K562 (cell line): ENCODE data around the gene NFRKB. TPM values are rescaled to one million over a fixed set of nuclear protein-coding genes. Genes with fewer than 3 reads are reported as not detected.

ENCODE experiments used
- ATAC-seq: fragments of 200-7000 bp; cut with Tn5 transposase; 3 replicates; pipeline ENCODE4 v1.9.1; 2020; ENCODE audit warnings: moderate library complexity
- BruUV-seq: library from RNA; stranded (reverse); fragments of 400-500 nt; replicated peaks from 2 replicates; lab custom pipeline; 2021; lab: Mats Ljungman, UMichigan
- CTCF ChIA-PET: fragments of 300-600 bp; formaldehyde crosslinking; extraction: SDS; loops from one replicate; lab custom pipeline; 2021; ENCODE audit warnings: low intra/inter-chr PET ratio; lab: Yijun Ruan, JAX
- POLR2A ChIA-PET: fragments of 300-600, 350-650 bp; sonication (Branson Sonifier 250); formaldehyde crosslinking; extraction: SDS; loops from one replicate; lab custom pipeline; 2021; ENCODE audit warnings: antibody characterized with exemption, inconsistent platforms; lab: Yijun Ruan, JAX
- DNase-seq, 4 experiments: peaks; one replicate each; pipeline versions ENCODE4 v3.0.0 to v3.0.0-alpha.2; 2011 to 2018; ENCODE audit warnings: low spot score in 3 of 4, mixed read lengths in 3 of 4; ENCODE audit errors: extremely low read depth in 1 of 4
- FAIRE-seq: peaks from 2 replicates; lab custom pipeline; 2011; peaks lifted over from hg19 to GRCh38; lab: Jason Lieb, UNC
- H2AFZ ChIP-seq: 2 replicates; pipeline ENCODE4 v1.6.0; 2011; ENCODE audit warnings: low read depth, low read length, control low read depth, inconsistent platforms
- H3K27ac ChIP-seq: fragments of 200-600 bp; 3 replicates; pipeline ENCODE4 v1.8.0; 2011; ENCODE audit warnings: low read depth, mild to moderate bottlenecking, control low read depth, inconsistent platforms, low read length, moderate library complexity, mixed read lengths; ENCODE audit errors: extremely low read depth
- H3K27me3 ChIP-seq, 2 experiments: fragments of 300-600 bp in 1 of 2; 2 replicates in 1 of 2; 3 replicates in 1 of 2; pipeline versions ENCODE4 v1.6.0 to v1.8.0; 2011; ENCODE audit warnings: inconsistent platforms in 2 of 2, low read length in 2 of 2, mild to moderate bottlenecking in 1 of 2, mixed read lengths in 1 of 2, moderate library complexity in 1 of 2; ENCODE audit not compliant: control insufficient read depth in 2 of 2, insufficient read depth in 2 of 2
- H3K36me3 ChIP-seq: fragments of 300-600 bp; 3 replicates; pipeline ENCODE4 v1.8.0; 2011; ENCODE audit warnings: mild to moderate bottlenecking, low read length, inconsistent platforms; ENCODE audit not compliant: control insufficient read depth, insufficient read depth
- H3K4me1 ChIP-seq, 2 experiments: fragments of 200-600 bp in 1 of 2; replicated peaks in 1 of 2; 2 replicates in 1 of 2; 3 replicates in 1 of 2; pipeline versions ENCODE4 v1.5.1 to v1.8.0; 2011; ENCODE audit warnings: inconsistent platforms in 2 of 2, low read length in 2 of 2, mild to moderate bottlenecking in 1 of 2, mixed read lengths in 1 of 2, moderate library complexity in 1 of 2; ENCODE audit not compliant: control insufficient read depth in 2 of 2, insufficient read depth in 2 of 2
- H3K4me2 ChIP-seq: 2 replicates; pipeline ENCODE4 v1.6.1; 2011; ENCODE audit warnings: low read length, control low read depth, inconsistent platforms, mixed read lengths; ENCODE audit not compliant: insufficient read depth
- H3K4me3 ChIP-seq: fragments of 200-600 bp; sonication (generic), shearing (Covaris generic); 2 replicates; pipeline ENCODE4 v1.5.1; 2016; ENCODE audit warnings: control low read depth, inconsistent platforms
- H3K79me2 ChIP-seq: fragments of 200-600 bp; 3 replicates; pipeline ENCODE4 v1.8.0; 2011; ENCODE audit warnings: low read length, inconsistent platforms; ENCODE audit not compliant: control insufficient read depth, insufficient read depth
- H3K9ac ChIP-seq, 2 experiments: 2 replicates each; pipeline versions ENCODE4 v1.6.0 to v1.6.1; 2011; ENCODE audit warnings: low read depth in 2 of 2, low read length in 2 of 2, control low read depth in 1 of 2, inconsistent platforms in 1 of 2, mild to moderate bottlenecking in 1 of 2, mixed read lengths in 1 of 2; ENCODE audit not compliant: insufficient read depth in 1 of 2
- H3K9me1 ChIP-seq: one replicate; pipeline ENCODE4 v1.6.0; 2011; ENCODE audit warnings: inconsistent platforms, mild to moderate bottlenecking, low read length, moderate library complexity; ENCODE audit not compliant: control insufficient read depth, insufficient read depth
- H3K9me3 ChIP-seq: replicated peaks from 2 replicates; pipeline ENCODE4 v1.5.1; 2011; ENCODE audit warnings: low read depth, low read length, inconsistent platforms; ENCODE audit not compliant: control insufficient read depth, insufficient read depth
- H4K20me1 ChIP-seq: replicated peaks from 2 replicates; pipeline ENCODE4 v1.6.1; 2011; ENCODE audit warnings: low read length, inconsistent platforms, mixed read lengths; ENCODE audit not compliant: control insufficient read depth, insufficient read depth
- HDAC2 ChIP-seq: fragments of 450-650 bp; IDR thresholded peaks from 2 replicates; pipeline ENCODE4 v1.6.1; 2016; ENCODE audit warnings: mild to moderate bottlenecking
- LARP7 ChIP-seq: fragments of 450-650 bp; IDR thresholded peaks from 2 replicates; pipeline ENCODE4 v1.6.1; 2016
- POLR3A ChIP-seq: IDR thresholded peaks from 2 replicates; pipeline ENCODE4 v1.6.1; 2011; ENCODE audit warnings: borderline replicate concordance, mild to moderate bottlenecking, moderate library complexity; ENCODE audit not compliant: insufficient read length, insufficient read depth; ENCODE audit errors: extremely low read depth
- SETDB1 ChIP-seq: IDR thresholded peaks from one replicate; pipeline ENCODE4 v1.6.1; 2012; ENCODE audit warnings: low read length, control low read depth, inconsistent platforms
- SMARCC2 ChIP-seq: fragments of 450-650 bp; IDR thresholded peaks from 2 replicates; pipeline ENCODE4 v1.6.1; 2017; ENCODE audit warnings: antibody characterized with exemption, moderate library complexity, mild to moderate bottlenecking, low read depth
- ZNF143 ChIP-seq: sonication (generic); formaldehyde crosslinking; IDR thresholded peaks from 2 replicates; pipeline ENCODE4 v1.9.0; 2022; ENCODE audit warnings: mild to moderate bottlenecking, missing genetic modification reagents
- ZNF184 ChIP-seq: sonication (generic); formaldehyde crosslinking; IDR thresholded peaks from 2 replicates; pipeline ENCODE4 v1.5.0; 2020; ENCODE audit warnings: missing genetic modification reagents
- ZNF354B ChIP-seq: fragments of 250-450 bp; sonication (Bioruptor Pico); IDR thresholded peaks from 2 replicates; pipeline ENCODE4 v1.4.0; 2020
- WGBS: fragments of 100-300 bp; shearing (Covaris generic); methylation state at CpG from one replicate; pipeline ENCODE4 v1.1.6; 2016; ENCODE audit warnings: low coverage, mixed read lengths; ENCODE audit not compliant: insufficient coverage; ENCODE audit errors: missing lambda C conversion rate; 5-methylcytosine and 5-hydroxymethylcytosine counted together
- in situ Hi-C: fragments of 300-500 bp; cut with MboI; formaldehyde crosslinking; loops from 4 replicates; pipeline ENCODE4 v1.15.0; 2018; ENCODE audit warnings: inconsistent platforms, mixed read lengths
- intact Hi-C: fragments of 100-400 bp; cut with micrococcal nuclease; formaldehyde crosslinking; loops from 2 replicates; pipeline ENCODE4 v1.14.2; 2022
- polyA plus RNA-seq, 8 experiments: library from polyadenylated mRNA; depleted of rRNA in 4 of 8; stranded (reverse) in 5 of 8; unstranded in 3 of 8; fragments of >200 nt; fragmentation: Nextera tagmentation in 2 of 8; fragmentation: Illumina TruSeq in 1 of 8; extraction: Ambion mirVana in 2 of 8; extraction: Trizol in 1 of 8; gene quantifications; 2 replicates each; pipeline versions ENCODE4 v1.2.1 to v1.2.3, GENCODE V29; 2011 to 2014; ENCODE audit warnings: inconsistent platforms in 1 of 8, missing spikeins in 1 of 8
- total RNA-seq, 7 experiments: library from RNA; depleted of rRNA in 6 of 7; stranded (reverse); fragments of >200 nt in 6 of 7; fragmentation: Illumina TruSeq in 2 of 7; extraction: Trizol in 2 of 7; gene quantifications; 2 replicates each; pipeline versions ENCODE4 v1.2.1 to v1.2.3, GENCODE V29; 2011 to 2021; ENCODE audit warnings: low replicate concordance in 1 of 7
- TF ChIP-seq, protein P1 (sequence below): fragments of 450-650 bp; IDR thresholded peaks from 2 replicates; pipeline ENCODE4 v1.6.1; 2016; ENCODE audit warnings: borderline replicate concordance

Gene NFRKB
- total and polyA plus RNA-seq, 9 of the 15 experiments (the other 6 are each of a cell fraction or from before 2014, with no cell fraction given), result 7.1 to 42.6 (median 23.9) TPM

- TF ChIP-seq, protein P1, sequence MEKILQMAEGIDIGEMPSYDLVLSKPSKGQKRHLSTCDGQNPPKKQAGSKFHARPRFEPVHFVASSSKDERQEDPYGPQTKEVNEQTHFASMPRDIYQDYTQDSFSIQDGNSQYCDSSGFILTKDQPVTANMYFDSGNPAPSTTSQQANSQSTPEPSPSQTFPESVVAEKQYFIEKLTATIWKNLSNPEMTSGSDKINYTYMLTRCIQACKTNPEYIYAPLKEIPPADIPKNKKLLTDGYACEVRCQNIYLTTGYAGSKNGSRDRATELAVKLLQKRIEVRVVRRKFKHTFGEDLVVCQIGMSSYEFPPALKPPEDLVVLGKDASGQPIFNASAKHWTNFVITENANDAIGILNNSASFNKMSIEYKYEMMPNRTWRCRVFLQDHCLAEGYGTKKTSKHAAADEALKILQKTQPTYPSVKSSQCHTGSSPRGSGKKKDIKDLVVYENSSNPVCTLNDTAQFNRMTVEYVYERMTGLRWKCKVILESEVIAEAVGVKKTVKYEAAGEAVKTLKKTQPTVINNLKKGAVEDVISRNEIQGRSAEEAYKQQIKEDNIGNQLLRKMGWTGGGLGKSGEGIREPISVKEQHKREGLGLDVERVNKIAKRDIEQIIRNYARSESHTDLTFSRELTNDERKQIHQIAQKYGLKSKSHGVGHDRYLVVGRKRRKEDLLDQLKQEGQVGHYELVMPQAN, result no peak
- TF ChIP-seq ZNF354B (CRISPR knock-in tag) (no peak), SETDB1 (no peak), ZNF143 (CRISPR knock-in tag) (no peak), SMARCC2 (no peak)
Observed at GRCh38 chr11:129865701-129866100, 29.7 kb downstream of the NFRKB start (continued).

DNA sequence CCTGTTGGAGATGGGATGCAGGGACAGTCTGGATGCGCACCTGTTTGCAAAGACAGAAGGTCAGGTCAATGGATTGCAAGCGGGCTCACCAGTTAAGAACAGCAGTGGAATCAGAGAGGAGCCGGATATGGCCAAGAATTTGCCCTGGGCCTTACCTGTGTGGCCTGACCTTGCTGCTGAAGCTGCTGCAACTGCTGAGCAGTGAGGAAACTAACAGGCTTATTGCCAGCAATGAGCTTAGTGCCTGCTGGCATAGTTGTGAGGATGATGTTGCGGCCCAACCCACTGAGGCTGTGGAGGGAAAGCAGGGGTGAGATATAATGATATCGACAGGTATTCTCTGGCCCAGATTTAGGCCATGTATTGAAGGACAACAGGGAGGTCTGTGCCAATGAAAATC is 30.6 kb downstream of the NFRKB start:
- Histone ChIP-seq H4K20me1 (no peaks in the 10 kb centered on the region), H3K4me2 (no peak overlapping the region)
- no peak for DNase-seq
- in situ Hi-C loops, result no loop called here
- TF ChIP-seq POLR3A (no peak), HDAC2 (no peak), LARP7 (no peak), ZNF184 (CRISPR knock-in tag) (no peak)
- TF ChIP-seq, all 486 proteins: peak for 0
- Histone ChIP-seq H3K4me3 (no peak overlapping the region), H3K79me2 (no peaks in the 10 kb centered on the region), H3K27ac (no peak overlapping the region), H3K9me1 (no peaks in the 10 kb centered on the region), H3K36me3 (peaks cover 86% of the 10 kb centered on the region), H3K9ac (no peak overlapping the region), H2AFZ (no peak overlapping the region), H3K4me1 (peaks cover 4 to 10% of the 10 kb centered on the region in 2 experiments; a peak in 4 of 5 replicates), H3K9me3 (no peaks in the 10 kb centered on the region), H3K27me3 (no peaks in the 10 kb centered on the region)
- CTCF ChIA-PET, result no interaction called here
- POLR2A ChIA-PET, result interaction anchor here (0.7 to 1.5 kb wide), 2 partner anchors 9 to 18 kb away, joined by 3 to 6 read pairs; no protein-coding TSS in a partner anchor
- FAIRE-seq (no peak), ATAC-seq (no peak)
- WGBS, result 96% methylated on average over 3 of the region's 5 CpGs
- intact Hi-C loops, result loop anchor here (10.0 kb wide), 1 partner anchor 100 kb away; no protein-coding TSS in a partner anchor
- BruUV-seq, result no TSS peak
